AG04450 (cell line): ENCODE measurements around the gene COL23A1. TPM values are rescaled to one million over a fixed set of nuclear protein-coding genes. Genes with fewer than 3 reads are reported as not detected.

Experiments used
- CTCF ChIA-PET: fragments of 300-600, 350-600 bp; formaldehyde crosslinking; extraction: SDS; loops from one replicate; lab custom pipeline; 2022; ENCODE audit warnings: antibody characterized with exemption, inconsistent platforms; lab: Charles Lee
- POLR2A ChIA-PET: fragments of 350-600 bp; formaldehyde crosslinking; extraction: SDS; loops from one replicate; lab custom pipeline; 2021; ENCODE audit warnings: antibody characterized with exemption, inconsistent platforms; lab: Yijun Ruan, JAX
- DNase-seq: peaks from one replicate; pipeline ENCODE4 v3.0.0-alpha.2; 2011; ENCODE audit warnings: low read depth, low spot score
- H3K27ac ChIP-seq: one replicate; pipeline ENCODE4 v1.5.1; 2012; ENCODE audit warnings: low read depth, low read length, control low read depth
- H3K27me3 ChIP-seq: one replicate; pipeline ENCODE4 v1.6.0; 2012; ENCODE audit warnings: low read length; ENCODE audit not compliant: control insufficient read depth, insufficient read depth
- H3K4me3 ChIP-seq: 2 replicates; pipeline ENCODE4 v1.5.1; 2011; ENCODE audit warnings: mild to moderate bottlenecking, low read depth, low read length, control low read depth
- H3K9me3 ChIP-seq: 2 replicates; pipeline ENCODE4 v1.5.1; 2012; ENCODE audit warnings: low read length; ENCODE audit not compliant: control insufficient read depth, insufficient read depth
- polyA plus RNA-seq: library from polyadenylated mRNA; depleted of rRNA; stranded (reverse); fragments of >200 nt; gene quantifications from 2 replicates; pipeline ENCODE4 v1.2.3, GENCODE V29; 2011
- TF ChIP-seq, protein P1 (sequence below): IDR thresholded peaks from 2 replicates; pipeline ENCODE4 v1.5.1; 2011; ENCODE audit warnings: low read depth, low read length, control low read depth, inconsistent platforms

The COL23A1 gene
- polyA plus RNA-seq, 1 experiment = not detected

DNA sequence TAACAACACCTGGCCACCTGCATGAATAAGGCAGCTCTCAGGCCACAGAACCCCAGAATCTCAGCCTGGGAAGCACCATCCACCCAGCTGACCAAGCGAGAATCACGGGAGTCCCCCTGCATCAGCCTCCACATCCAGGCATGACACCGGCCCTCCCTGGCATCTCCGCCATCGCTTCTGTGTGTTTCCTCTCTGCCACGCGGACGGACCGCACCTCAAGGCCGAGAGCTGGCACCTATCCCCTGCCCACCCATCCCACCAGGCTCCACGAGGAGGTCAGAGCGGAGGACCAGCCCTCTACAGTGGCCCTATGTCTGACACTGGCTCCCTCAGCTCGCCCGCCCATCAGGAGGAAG, 134.7 kb downstream of the COL23A1 start:
- H3K4me3 ChIP-seq = no peak overlapping the region
- H3K27ac ChIP-seq = no peak overlapping the region
- peaks cover 21% of the 10 kb centered on the region for H3K9me3 ChIP-seq
- POLR2A ChIA-PET = no interaction called here
- CTCF ChIA-PET = no interaction called here
- TF ChIP-seq, protein P1, sequence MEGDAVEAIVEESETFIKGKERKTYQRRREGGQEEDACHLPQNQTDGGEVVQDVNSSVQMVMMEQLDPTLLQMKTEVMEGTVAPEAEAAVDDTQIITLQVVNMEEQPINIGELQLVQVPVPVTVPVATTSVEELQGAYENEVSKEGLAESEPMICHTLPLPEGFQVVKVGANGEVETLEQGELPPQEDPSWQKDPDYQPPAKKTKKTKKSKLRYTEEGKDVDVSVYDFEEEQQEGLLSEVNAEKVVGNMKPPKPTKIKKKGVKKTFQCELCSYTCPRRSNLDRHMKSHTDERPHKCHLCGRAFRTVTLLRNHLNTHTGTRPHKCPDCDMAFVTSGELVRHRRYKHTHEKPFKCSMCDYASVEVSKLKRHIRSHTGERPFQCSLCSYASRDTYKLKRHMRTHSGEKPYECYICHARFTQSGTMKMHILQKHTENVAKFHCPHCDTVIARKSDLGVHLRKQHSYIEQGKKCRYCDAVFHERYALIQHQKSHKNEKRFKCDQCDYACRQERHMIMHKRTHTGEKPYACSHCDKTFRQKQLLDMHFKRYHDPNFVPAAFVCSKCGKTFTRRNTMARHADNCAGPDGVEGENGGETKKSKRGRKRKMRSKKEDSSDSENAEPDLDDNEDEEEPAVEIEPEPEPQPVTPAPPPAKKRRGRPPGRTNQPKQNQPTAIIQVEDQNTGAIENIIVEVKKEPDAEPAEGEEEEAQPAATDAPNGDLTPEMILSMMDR = no peak
- no peak for DNase-seq
- H3K27me3 ChIP-seq = no peaks in the 10 kb centered on the region

DNA sequence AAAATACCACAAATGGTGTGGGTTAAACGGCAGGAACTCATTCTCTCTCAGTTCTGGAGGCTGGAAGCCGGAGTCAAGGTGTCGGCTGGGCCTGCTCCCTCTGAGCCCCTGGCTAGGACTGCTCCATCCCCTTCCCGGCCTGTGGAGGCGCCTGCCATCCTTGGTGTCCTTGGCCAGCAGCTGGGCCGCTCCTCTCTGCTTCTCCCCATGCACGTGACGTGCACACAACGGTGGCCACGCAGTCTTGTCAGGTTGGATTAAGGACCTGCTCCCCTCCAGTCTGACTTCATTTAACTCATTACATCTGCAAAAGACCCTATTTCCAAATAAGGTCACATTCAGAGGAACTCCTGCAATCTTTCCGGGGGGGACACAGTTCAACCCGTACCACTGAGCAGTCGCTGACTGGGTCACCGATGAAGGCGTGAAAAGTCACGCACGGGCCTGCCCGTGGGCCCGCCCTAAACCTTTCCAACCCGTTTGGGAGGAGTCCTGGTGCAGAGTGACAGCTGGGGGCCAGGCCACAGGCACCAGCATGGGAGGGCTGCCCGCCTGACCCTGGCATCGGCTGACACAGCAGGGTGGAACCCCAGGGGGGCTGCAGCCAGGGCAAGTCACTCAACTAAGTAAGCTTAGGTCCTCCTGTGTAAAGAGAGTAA, 135.2 kb downstream of the COL23A1 start:
- DNase-seq = no peak
- CTCF ChIA-PET = no interaction called here
- POLR2A ChIA-PET = no interaction called here
- Histone ChIP-seq H3K9me3 (peaks cover 23% of the 10 kb centered on the region), H3K4me3 (no peak overlapping the region), H3K27ac (no peak overlapping the region), H3K27me3 (no peaks in the 10 kb centered on the region)
- TF ChIP-seq, protein P1 = no peak

DNA sequence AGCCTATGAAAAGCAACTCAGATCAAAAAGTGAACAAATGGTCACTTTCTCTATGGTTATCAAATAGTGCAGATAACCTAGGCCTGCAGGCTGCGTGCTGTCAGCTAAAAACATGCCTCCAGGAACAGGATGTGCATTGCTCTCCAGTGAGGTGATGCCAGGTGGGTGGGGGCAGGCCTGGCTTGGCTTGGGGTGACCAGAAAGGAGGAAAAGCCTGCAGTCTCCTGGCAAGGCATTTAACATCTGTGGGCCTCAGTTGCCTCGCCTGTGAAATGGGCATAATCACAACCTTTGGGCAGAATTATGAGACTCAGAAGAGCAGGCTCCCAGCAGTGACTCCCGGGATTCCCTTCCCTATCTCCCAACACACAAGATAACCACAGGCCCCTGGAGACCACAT, 135.9 kb downstream of the COL23A1 start:
- no peak overlapping the region for H3K27ac ChIP-seq
- TF ChIP-seq, protein P1 = no peak
- H3K27me3 ChIP-seq = no peaks in the 10 kb centered on the region
- POLR2A ChIA-PET = no interaction called here
- DNase-seq = no peak
- H3K9me3 ChIP-seq = peaks cover 28% of the 10 kb centered on the region
- no peak overlapping the region for H3K4me3 ChIP-seq
- CTCF ChIA-PET = no interaction called here

DNA sequence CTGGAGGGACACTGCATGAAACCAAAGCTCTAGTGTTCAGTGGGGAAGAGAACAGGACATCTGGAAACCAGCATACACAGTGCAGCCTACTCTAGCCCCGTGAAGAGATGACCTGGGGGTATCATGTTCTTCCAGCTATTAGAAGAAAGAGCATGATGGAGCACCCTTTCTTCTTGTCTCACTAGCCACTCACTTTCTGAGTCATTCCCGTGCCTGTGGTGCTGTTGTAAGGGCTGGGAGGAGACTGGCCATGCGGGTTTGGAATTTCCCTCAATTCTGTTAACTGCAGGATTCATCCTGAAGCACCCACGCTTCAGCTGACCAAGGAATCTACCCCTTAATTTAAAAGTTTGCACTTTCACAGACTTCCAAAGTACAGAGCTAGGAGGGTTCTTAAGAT, 137.0 kb downstream of the COL23A1 start:
- no peak for DNase-seq
- CTCF ChIA-PET = interaction anchor here (1.0 kb wide), 1 partner anchor 8 kb away, joined by 3 read pairs; no protein-coding TSS in a partner anchor
- peaks cover 29% of the 10 kb centered on the region for H3K9me3 ChIP-seq
- H3K4me3 ChIP-seq = no peak overlapping the region
- TF ChIP-seq, protein P1 = no peak
- no peak overlapping the region for H3K27ac ChIP-seq
- POLR2A ChIA-PET = no interaction called here
- H3K27me3 ChIP-seq = no peaks in the 10 kb centered on the region

DNA sequence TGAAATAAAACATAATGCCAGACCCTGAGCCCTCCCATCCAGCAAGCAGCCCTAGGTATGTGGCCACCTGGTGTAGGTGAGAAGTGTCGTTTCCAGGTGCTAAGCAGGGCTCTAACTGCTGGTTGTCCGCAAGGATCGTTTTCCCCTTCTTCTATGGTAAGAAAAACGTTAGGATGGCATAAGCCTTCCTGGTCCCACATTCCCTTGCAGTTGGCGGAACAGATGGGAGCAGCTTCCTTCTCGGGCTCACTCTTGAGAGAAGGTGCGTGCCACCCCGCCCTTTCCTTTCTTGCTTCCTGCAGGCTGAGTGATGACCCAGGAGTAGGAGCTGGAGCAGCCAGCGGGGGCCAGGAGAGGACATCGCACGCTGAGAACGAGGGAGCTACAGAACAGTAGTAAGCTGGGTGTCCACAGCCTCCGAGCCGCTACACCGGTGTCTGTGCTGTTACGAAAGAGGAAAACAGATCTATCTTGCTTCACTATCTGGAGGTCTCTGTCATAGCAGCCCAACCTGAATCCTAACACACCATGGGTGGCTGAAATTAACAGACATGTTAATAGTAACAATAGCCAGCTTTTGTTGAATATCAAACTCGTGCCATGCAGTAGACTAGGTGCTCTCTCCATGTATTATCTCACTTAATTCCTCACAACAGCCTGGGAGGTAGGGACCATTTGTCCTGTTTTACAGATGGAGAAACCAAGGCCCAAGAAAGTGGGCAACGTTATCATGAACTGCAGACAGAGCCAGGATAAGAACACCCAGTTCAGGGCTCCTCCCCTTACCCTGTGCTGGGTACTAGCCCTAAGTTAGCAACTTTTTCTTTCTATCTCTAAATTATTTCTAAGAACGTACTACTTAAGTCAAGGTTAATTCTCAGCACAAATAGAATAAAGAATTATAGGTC, 139.8 kb downstream of the COL23A1 start:
- POLR2A ChIA-PET = no interaction called here
- CTCF ChIA-PET = no interaction called here
- peaks cover 29% of the 10 kb centered on the region for H3K9me3 ChIP-seq
- no peak overlapping the region for H3K4me3 ChIP-seq
- no peak overlapping the region for H3K27ac ChIP-seq
- TF ChIP-seq, protein P1 = no peak
- H3K27me3 ChIP-seq = no peaks in the 10 kb centered on the region
- DNase-seq = no peak
